HEK293 (cell line): Measurements from ENCODE around the gene CCNY.

Experiments used
- CTCF ChIA-PET: fragments of 350-600 bp; formaldehyde crosslinking; extraction: SDS; loops from one replicate; lab custom pipeline; 2021; ENCODE audit warnings: antibody characterized with exemption; lab: Yijun Ruan, JAX
- POLR2A ChIA-PET: fragments of 300-600 bp; formaldehyde crosslinking; extraction: SDS; loops from one replicate; lab custom pipeline; 2020; ENCODE audit warnings: antibody characterized with exemption, inconsistent platforms; lab: Yijun Ruan, JAX
- H3K27ac ChIP-seq: fragments of 200-500 bp; sonication (Bioruptor generic); 2 replicates; pipeline ENCODE4 v1.5.1; 2014; ENCODE audit warnings: low read depth, low read length, control low read depth, inconsistent platforms; ENCODE audit errors: extremely low read depth
- H3K36me3 ChIP-seq, 2 experiments: fragments of 200-500 bp in 1 of 2; sonication (Bioruptor generic) in 1 of 2; 1 replicate in 1 of 2; 2 replicates in 1 of 2; pipeline ENCODE4 v1.5.1; 2014 to 2017; ENCODE audit warnings: inconsistent platforms in 2 of 2, low read length in 2 of 2; ENCODE audit not compliant: control insufficient read depth in 2 of 2, insufficient read depth in 1 of 2
- H3K4me1 ChIP-seq: fragments of 200-500 bp; sonication (Bioruptor generic); 2 replicates; pipeline ENCODE4 v1.5.1; 2014; ENCODE audit warnings: mild to moderate bottlenecking, low read length, inconsistent platforms; ENCODE audit not compliant: control insufficient read depth, insufficient read depth
- H3K4me3 ChIP-seq: 2 replicates; pipeline ENCODE4 v1.5.1; 2011; ENCODE audit warnings: low read depth, mild to moderate bottlenecking, control low read depth, low read length, moderate library complexity
- H3K9me3 ChIP-seq: fragments of 200-500 bp; sonication (Bioruptor generic); 2 replicates; pipeline ENCODE4 v1.5.1; 2014; ENCODE audit warnings: low read depth, low read length, inconsistent platforms; ENCODE audit not compliant: control insufficient read depth, insufficient read depth
- EGR2 ChIP-seq: fragments of 450-650 bp; formaldehyde crosslinking; IDR thresholded peaks from 2 replicates; pipeline ENCODE4 v1.5.1; 2016; ENCODE audit warnings: low read depth, missing biosample characterization, missing genetic modification characterization
- GLI2 ChIP-seq: fragments of 450-650 bp; formaldehyde crosslinking; IDR thresholded peaks from 2 replicates; pipeline ENCODE4; 2017; ENCODE audit warnings: missing biosample characterization, missing genetic modification characterization, low read depth, borderline replicate concordance
- HOXC10 ChIP-seq: sonication (generic); formaldehyde crosslinking; IDR thresholded peaks from 2 replicates; pipeline ENCODE4 v1.8.1; 2023; ENCODE audit warnings: mild to moderate bottlenecking, missing genetic modification reagents
- KLF8 ChIP-seq: fragments of 450-650 bp; formaldehyde crosslinking; IDR thresholded peaks from 2 replicates; pipeline ENCODE4 v1.5.1; 2016; ENCODE audit warnings: missing biosample characterization, missing genetic modification characterization
- MEIS1 ChIP-seq: sonication (generic); formaldehyde crosslinking; IDR thresholded peaks from 2 replicates; pipeline ENCODE4 v1.8.1; 2022; ENCODE audit warnings: missing genetic modification reagents, mild to moderate bottlenecking, borderline replicate concordance
- OSR2 ChIP-seq: fragments of 450-650 bp; formaldehyde crosslinking; IDR thresholded peaks from 2 replicates; pipeline ENCODE4 v1.5.1; 2016; ENCODE audit warnings: missing biosample characterization, missing genetic modification characterization
- SCRT1 ChIP-seq: fragments of 450-650 bp; formaldehyde crosslinking; IDR thresholded peaks from 2 replicates; pipeline ENCODE4 v1.5.1; 2016; ENCODE audit warnings: missing biosample characterization, missing genetic modification characterization, borderline replicate concordance
- TCF7L2 ChIP-seq: IDR thresholded peaks from 2 replicates; pipeline ENCODE4 v1.6.1; 2011; ENCODE audit warnings: low read depth, mild to moderate bottlenecking, inconsistent platforms, low read length, moderate library complexity, borderline replicate concordance
- ZBTB8A ChIP-seq: fragments of 450-650 bp; formaldehyde crosslinking; IDR thresholded peaks from 2 replicates; pipeline ENCODE4 v1.5.1; 2016; ENCODE audit warnings: missing biosample characterization, missing genetic modification characterization
- ZFP41 ChIP-seq: fragments of 450-650 bp; formaldehyde crosslinking; IDR thresholded peaks from 2 replicates; pipeline ENCODE4 v1.5.1; 2016; ENCODE audit warnings: missing biosample characterization, missing genetic modification characterization, borderline replicate concordance
- ZNF239 ChIP-seq: fragments of 450-650 bp; formaldehyde crosslinking; IDR thresholded peaks from 2 replicates; pipeline ENCODE4 v1.5.1; 2016; ENCODE audit warnings: missing biosample characterization, missing genetic modification characterization
- ZNF266 ChIP-seq: fragments of 450-650 bp; formaldehyde crosslinking; IDR thresholded peaks from 2 replicates; pipeline ENCODE4 v1.5.1; 2016; ENCODE audit warnings: missing biosample characterization, missing genetic modification characterization, low read depth
- ZNF274 ChIP-seq, 2 experiments: fragments of 200-500 bp in 1 of 2; fragments of 450-650 bp in 1 of 2; sonication (Bioruptor generic) in 1 of 2; formaldehyde crosslinking in 1 of 2; IDR thresholded peaks; 2 replicates each; pipeline versions ENCODE4 v1.5.1 to v1.6.1; 2014 to 2016; ENCODE audit warnings: borderline replicate concordance in 1 of 2, inconsistent platforms in 1 of 2, low read length in 1 of 2, missing biosample characterization in 1 of 2, missing genetic modification characterization in 1 of 2
- ZNF37A ChIP-seq: fragments of 450-650 bp; IDR thresholded peaks from 2 replicates; pipeline ENCODE4 v1.5.1; 2018; ENCODE audit warnings: missing biosample characterization, missing genetic modification characterization
- ZNF560 ChIP-seq: fragments of 450-650 bp; formaldehyde crosslinking; IDR thresholded peaks from 2 replicates; pipeline ENCODE4 v1.5.1; 2017; ENCODE audit warnings: missing biosample characterization, missing genetic modification characterization, borderline replicate concordance
- ZNF596 ChIP-seq: fragments of 450-650 bp; IDR thresholded peaks from 2 replicates; pipeline ENCODE4 v1.5.0; 2018; ENCODE audit warnings: missing biosample characterization, mild to moderate bottlenecking, missing genetic modification characterization, moderate library complexity
- ZNF843 ChIP-seq: fragments of 450-650 bp; formaldehyde crosslinking; IDR thresholded peaks from 2 replicates; pipeline ENCODE4 v1.5.1; 2016; ENCODE audit warnings: missing biosample characterization, missing genetic modification characterization
- TF ChIP-seq, protein P1 (sequence below): fragments of 450-650 bp; formaldehyde crosslinking; IDR thresholded peaks from 2 replicates; pipeline ENCODE4 v1.5.1; 2017; ENCODE audit warnings: missing biosample characterization, mild to moderate bottlenecking, missing genetic modification characterization, moderate library complexity
- TF ChIP-seq, protein P2 (sequence below): fragments of 450-650 bp; formaldehyde crosslinking; IDR thresholded peaks from 2 replicates; pipeline ENCODE4; 2016; ENCODE audit warnings: missing biosample characterization, missing genetic modification characterization
- TF ChIP-seq, protein P3 (sequence below): fragments of 450-650 bp; formaldehyde crosslinking; IDR thresholded peaks from 2 replicates; pipeline ENCODE4 v1.5.1; 2016; ENCODE audit warnings: missing biosample characterization, missing genetic modification characterization
- TF ChIP-seq, protein P4 (sequence below): fragments of 450-650 bp; formaldehyde crosslinking; conservative IDR thresholded peaks from 2 replicates; pipeline ENCODE4 v1.5.1; 2016; ENCODE audit warnings: low read depth, missing biosample characterization, missing genetic modification characterization

The CCNY gene

DNA sequence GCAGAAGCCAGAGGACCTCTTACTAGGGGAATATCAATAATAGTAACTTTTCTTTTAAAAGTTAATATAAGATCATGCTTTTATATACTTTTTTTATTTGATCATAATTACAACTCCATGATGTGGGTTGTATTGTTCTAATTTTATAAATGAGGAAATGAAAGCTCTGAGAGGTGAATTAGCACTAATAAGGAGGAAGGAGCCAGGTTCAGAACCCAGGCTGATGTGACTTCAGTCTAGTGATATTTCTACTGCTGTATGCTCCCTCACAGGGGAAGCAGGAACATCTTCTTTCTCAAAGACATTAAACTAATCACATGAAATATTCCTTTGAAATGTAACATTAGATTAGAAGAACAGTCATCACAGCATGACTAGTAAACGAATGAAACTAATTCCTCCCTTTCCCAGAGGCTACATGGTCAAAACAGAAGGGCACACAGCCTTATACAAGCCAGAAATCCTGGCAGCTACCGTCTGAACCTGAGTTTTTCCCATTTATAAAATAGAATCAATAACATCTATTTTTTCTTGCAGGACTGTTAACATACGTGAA, 187.4 kb downstream of the CCNY start (continued):
- TF ChIP-seq, protein P1, sequence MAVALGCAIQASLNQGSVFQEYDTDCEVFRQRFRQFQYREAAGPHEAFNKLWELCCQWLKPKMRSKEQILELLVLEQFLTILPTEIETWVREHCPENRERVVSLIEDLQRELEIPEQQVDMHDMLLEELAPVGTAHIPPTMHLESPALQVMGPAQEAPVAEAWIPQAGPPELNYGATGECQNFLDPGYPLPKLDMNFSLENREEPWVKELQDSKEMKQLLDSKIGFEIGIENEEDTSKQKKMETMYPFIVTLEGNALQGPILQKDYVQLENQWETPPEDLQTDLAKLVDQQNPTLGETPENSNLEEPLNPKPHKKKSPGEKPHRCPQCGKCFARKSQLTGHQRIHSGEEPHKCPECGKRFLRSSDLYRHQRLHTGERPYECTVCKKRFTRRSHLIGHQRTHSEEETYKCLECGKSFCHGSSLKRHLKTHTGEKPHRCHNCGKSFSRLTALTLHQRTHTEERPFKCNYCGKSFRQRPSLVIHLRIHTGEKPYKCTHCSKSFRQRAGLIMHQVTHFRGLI: no peak
- TF ChIP-seq ZNF843 (tag by site-specific recombination) (no peak), GLI2 (tag by site-specific recombination) (no peak)

DNA sequence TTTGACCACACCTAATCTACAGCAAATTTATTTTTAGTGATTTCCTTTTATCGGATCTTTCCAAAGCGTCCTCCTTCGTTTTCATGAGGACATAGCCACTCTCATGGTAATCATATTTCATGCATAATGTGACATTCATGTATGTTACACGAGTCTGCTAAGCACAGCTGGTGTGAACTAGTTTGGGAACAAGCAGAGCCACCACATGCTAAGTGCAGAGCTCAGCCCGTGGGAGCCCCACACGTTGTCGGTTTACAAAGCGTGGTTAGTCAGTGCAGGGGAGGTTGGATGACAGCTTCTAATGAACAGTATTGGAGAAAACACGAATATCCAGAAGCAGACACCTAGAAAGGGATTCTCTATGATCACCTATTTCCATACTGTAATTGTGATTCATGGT, 190.4 kb downstream of the CCNY start:
- Histone ChIP-seq H3K4me1 (no peaks in the 10 kb centered on the region), H3K27ac (no peak overlapping the region), H3K36me3 (peaks cover 5 to 17% of the 10 kb centered on the region in 2 experiments), H3K9me3 (no peaks in the 10 kb centered on the region), H3K4me3 (no peak overlapping the region)
- CTCF ChIA-PET: interaction anchor here (0.6 to 1.8 kb wide), 2 partner anchors 36 to 117 kb away, joined by 4 read pairs; no protein-coding TSS in a partner anchor
- no peak for TF ChIP-seq EGR2 (tag by site-specific recombination)
- no peak for TF ChIP-seq ZNF239 (tag by site-specific recombination)
- no peak for TF ChIP-seq HOXC10
- TF ChIP-seq ZNF274 (IDR thresholded peaks at IDR 0.05; ENCODE audit: low read length): no peak
- TF ChIP-seq ZNF274 (tag by site-specific recombination; IDR thresholded peaks at IDR 0.05; ENCODE audit: borderline replicate concordance): no peak
- TF ChIP-seq, protein P2, sequence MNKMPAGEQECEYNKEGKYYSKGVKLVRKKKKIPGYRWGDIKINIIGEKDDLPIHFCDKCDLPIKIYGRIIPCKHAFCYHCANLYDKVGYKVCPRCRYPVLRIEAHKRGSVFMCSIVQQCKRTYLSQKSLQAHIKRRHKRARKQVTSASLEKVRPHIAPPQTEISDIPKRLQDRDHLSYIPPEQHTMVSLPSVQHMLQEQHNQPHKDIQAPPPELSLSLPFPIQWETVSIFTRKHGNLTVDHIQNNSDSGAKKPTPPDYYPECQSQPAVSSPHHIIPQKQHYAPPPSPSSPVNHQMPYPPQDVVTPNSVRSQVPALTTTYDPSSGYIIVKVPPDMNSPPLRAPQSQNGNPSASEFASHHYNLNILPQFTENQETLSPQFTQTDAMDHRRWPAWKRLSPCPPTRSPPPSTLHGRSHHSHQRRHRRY (tag by site-specific recombination): no peak
- TF ChIP-seq ZBTB8A (tag by site-specific recombination): no peak
- no peak for TF ChIP-seq ZNF843 (tag by site-specific recombination)
- no peak for TF ChIP-seq ZNF596 (tag by site-specific recombination)
- no peak for TF ChIP-seq MEIS1 (CRISPR knock-in tag)
- TF ChIP-seq SCRT1 (tag by site-specific recombination): no peak
- TF ChIP-seq ZNF266 (tag by site-specific recombination): no peak
- no peak for TF ChIP-seq ZNF560 (tag by site-specific recombination)
- no peak for TF ChIP-seq ZFP41 (tag by site-specific recombination)
- TF ChIP-seq, protein P3, sequence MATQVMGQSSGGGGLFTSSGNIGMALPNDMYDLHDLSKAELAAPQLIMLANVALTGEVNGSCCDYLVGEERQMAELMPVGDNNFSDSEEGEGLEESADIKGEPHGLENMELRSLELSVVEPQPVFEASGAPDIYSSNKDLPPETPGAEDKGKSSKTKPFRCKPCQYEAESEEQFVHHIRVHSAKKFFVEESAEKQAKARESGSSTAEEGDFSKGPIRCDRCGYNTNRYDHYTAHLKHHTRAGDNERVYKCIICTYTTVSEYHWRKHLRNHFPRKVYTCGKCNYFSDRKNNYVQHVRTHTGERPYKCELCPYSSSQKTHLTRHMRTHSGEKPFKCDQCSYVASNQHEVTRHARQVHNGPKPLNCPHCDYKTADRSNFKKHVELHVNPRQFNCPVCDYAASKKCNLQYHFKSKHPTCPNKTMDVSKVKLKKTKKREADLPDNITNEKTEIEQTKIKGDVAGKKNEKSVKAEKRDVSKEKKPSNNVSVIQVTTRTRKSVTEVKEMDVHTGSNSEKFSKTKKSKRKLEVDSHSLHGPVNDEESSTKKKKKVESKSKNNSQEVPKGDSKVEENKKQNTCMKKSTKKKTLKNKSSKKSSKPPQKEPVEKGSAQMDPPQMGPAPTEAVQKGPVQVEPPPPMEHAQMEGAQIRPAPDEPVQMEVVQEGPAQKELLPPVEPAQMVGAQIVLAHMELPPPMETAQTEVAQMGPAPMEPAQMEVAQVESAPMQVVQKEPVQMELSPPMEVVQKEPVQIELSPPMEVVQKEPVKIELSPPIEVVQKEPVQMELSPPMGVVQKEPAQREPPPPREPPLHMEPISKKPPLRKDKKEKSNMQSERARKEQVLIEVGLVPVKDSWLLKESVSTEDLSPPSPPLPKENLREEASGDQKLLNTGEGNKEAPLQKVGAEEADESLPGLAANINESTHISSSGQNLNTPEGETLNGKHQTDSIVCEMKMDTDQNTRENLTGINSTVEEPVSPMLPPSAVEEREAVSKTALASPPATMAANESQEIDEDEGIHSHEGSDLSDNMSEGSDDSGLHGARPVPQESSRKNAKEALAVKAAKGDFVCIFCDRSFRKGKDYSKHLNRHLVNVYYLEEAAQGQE (tag by site-specific recombination): no peak
- TF ChIP-seq, protein P4, sequence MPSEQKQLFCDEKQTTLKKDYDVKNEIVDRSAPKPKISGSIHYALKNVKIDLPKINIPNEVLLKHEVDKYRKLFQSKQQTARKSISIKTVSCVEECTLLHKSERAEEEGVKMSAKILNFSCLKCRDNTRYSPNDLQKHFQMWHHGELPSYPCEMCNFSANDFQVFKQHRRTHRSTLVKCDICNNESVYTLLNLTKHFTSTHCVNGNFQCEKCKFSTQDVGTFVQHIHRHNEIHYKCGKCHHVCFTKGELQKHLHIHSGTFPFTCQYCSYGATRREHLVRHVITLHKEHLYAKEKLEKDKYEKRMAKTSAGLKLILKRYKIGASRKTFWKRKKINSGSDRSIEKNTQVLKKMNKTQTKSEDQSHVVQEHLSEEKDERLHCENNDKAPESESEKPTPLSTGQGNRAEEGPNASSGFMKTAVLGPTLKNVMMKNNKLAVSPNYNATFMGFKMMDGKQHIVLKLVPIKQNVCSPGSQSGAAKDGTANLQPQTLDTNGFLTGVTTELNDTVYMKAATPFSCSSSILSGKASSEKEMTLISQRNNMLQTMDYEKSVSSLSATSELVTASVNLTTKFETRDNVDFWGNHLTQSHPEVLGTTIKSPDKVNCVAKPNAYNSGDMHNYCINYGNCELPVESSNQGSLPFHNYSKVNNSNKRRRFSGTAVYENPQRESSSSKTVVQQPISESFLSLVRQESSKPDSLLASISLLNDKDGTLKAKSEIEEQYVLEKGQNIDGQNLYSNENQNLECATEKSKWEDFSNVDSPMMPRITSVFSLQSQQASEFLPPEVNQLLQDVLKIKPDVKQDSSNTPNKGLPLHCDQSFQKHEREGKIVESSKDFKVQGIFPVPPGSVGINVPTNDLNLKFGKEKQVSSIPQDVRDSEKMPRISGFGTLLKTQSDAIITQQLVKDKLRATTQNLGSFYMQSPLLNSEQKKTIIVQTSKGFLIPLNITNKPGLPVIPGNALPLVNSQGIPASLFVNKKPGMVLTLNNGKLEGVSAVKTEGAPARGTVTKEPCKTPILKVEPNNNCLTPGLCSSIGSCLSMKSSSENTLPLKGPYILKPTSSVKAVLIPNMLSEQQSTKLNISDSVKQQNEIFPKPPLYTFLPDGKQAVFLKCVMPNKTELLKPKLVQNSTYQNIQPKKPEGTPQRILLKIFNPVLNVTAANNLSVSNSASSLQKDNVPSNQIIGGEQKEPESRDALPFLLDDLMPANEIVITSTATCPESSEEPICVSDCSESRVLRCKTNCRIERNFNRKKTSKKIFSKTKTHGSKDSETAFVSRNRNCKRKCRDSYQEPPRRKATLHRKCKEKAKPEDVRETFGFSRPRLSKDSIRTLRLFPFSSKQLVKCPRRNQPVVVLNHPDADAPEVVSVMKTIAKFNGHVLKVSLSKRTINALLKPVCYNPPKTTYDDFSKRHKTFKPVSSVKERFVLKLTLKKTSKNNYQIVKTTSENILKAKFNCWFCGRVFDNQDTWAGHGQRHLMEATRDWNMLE (tag by site-specific recombination): no peak
- no peak for TF ChIP-seq KLF8
- no peak for TF ChIP-seq TCF7L2
- TF ChIP-seq ZNF37A: no peak
- no peak for TF ChIP-seq OSR2 (tag by site-specific recombination)
- POLR2A ChIA-PET: no interaction called here
